ENCODE results near the gene NKX6-2.

Gene NKX6-2

DNA sequence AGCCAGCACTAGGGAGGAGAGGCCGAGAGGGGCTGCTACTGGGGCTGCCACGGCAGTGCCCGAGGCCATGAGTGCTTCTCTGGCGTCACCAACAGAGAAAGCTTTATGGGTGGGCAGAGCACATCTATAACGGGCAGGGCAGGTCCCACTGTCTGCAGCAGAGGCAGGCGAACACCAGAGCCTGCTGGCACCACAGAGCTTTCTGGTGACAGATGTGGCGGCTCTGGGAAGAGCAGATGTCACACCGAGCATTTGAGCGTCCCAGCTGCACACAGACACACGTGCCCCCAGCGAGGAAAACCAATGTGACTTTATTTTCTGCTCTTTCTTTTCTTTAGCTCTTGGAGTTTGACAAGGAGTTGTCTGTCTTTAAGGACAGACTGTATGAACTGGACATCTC, 20.5 kb downstream of the NKX6-2 start:
- Histone ChIP-seq H2BK120ac (ENCODE audit: low read depth, low read length) (no peak overlapping the region), H3K9ac (ENCODE audit: low read length) (no peak overlapping the region), H3K4me2 (ENCODE audit: low read length, poor library complexity, severe bottlenecking) (no peak overlapping the region), H2BK5ac (ENCODE audit: low read depth, low read length, poor library complexity, severe bottlenecking) (no peak overlapping the region), H2BK15ac (ENCODE audit: low read depth, poor library complexity, severe bottlenecking) (no peak overlapping the region), H3K4ac (ENCODE audit: low read depth in 1 of 2, low read length in 2 of 2) (no peak overlapping the region), H3K14ac (ENCODE audit: low read length in 2 of 2) (no peak overlapping the region), H3K18ac (ENCODE audit: low read depth in 1 of 2, low read length in 2 of 2) (no peak overlapping the region), H3K79me1 (replicated peaks; ENCODE audit: low read length, poor library complexity, severe bottlenecking) (no peaks in the 10 kb centered on the region), H3K23ac (ENCODE audit: low read length in 2 of 2) (no peak overlapping the region), H2BK12ac (ENCODE audit: low read length in 2 of 2) (no peak overlapping the region), H3K4me1 (ENCODE audit: control insufficient read depth, insufficient read depth, low read depth, low read length) (peaks cover 5% of the 10 kb centered on the region), H3K36me3 (ENCODE audit: control insufficient read depth in 1 of 2, insufficient read depth in 2 of 2, low read depth in 1 of 2, low read length in 2 of 2) (peaks cover 13 to 43% of the 10 kb centered on the region in 2 experiments), H3K4me3 (ENCODE audit: insufficient read depth in 1 of 2, low read depth in 1 of 2, low read length in 2 of 2) (no peak overlapping the region), H3K27me3 (ENCODE audit: control insufficient read depth in 1 of 2, insufficient read depth in 1 of 2, low read length in 2 of 2) (no peaks in the 10 kb centered on the region), H3K27ac (ENCODE audit: low read length, poor library complexity, severe bottlenecking) (no peak overlapping the region), H4K8ac (ENCODE audit: low read length) (no peak overlapping the region), H2AFZ (ENCODE audit: low read depth, low read length) (no peak overlapping the region), H3K9me3 (ENCODE audit: control insufficient read depth, low read length) (peaks cover 4% of the 10 kb centered on the region), H2AK5ac (ENCODE audit: low read length, severe bottlenecking) (no peak overlapping the region), H4K91ac (ENCODE audit: low read length) (no peak overlapping the region)
- DNase-seq, result no peak
- WGBS, result 92% methylated on average over 11 of the region's 11 CpGs

DNA sequence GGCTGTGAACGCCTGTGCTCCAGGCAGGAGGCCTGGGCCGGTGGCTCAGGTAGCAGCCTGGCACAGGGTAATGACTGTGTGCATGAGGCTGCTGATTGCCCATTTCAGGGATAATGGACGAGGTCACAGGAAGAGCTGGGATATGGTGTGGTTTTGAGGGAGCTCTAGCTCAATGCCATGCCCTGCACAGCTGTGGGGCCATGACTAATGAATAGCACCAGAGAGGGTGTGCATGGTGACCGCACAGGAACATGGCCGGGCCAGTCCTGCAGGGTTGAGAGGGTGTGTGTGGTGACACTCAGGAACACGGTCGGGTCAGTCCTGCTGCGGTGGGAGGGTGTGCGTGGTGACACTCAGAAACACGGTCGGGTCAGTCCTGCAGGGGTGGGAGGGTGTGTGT, 21.8 kb downstream of the NKX6-2 start:
- Histone ChIP-seq H4K91ac (ENCODE audit: low read length) (no peak overlapping the region), H2AK5ac (ENCODE audit: low read length, severe bottlenecking) (no peak overlapping the region), H3K9me3 (ENCODE audit: control insufficient read depth, low read length) (peaks cover 4% of the 10 kb centered on the region), H3K23ac (ENCODE audit: low read length in 2 of 2) (no peak overlapping the region), H3K4me2 (ENCODE audit: low read length, poor library complexity, severe bottlenecking) (no peak overlapping the region), H3K4me1 (ENCODE audit: control insufficient read depth, insufficient read depth, low read depth, low read length) (peaks cover 5% of the 10 kb centered on the region), H3K18ac (ENCODE audit: low read depth in 1 of 2, low read length in 2 of 2) (no peak overlapping the region), H3K14ac (ENCODE audit: low read length in 2 of 2) (no peak overlapping the region), H3K4me3 (ENCODE audit: insufficient read depth in 1 of 2, low read depth in 1 of 2, low read length in 2 of 2) (no peak overlapping the region), H3K79me1 (replicated peaks; ENCODE audit: low read length, poor library complexity, severe bottlenecking) (no peaks in the 10 kb centered on the region), H2BK15ac (ENCODE audit: low read depth, poor library complexity, severe bottlenecking) (no peak overlapping the region), H4K8ac (ENCODE audit: low read length) (no peak overlapping the region), H2BK12ac (ENCODE audit: low read length in 2 of 2) (no peak overlapping the region), H3K9ac (ENCODE audit: low read length) (no peak overlapping the region), H2BK120ac (ENCODE audit: low read depth, low read length) (no peak overlapping the region), H3K36me3 (ENCODE audit: control insufficient read depth in 1 of 2, insufficient read depth in 2 of 2, low read depth in 1 of 2, low read length in 2 of 2) (peaks cover 15 to 43% of the 10 kb centered on the region in 2 experiments), H3K27ac (ENCODE audit: low read length, poor library complexity, severe bottlenecking) (no peak overlapping the region), H3K4ac (ENCODE audit: low read depth in 1 of 2, low read length in 2 of 2) (no peak overlapping the region), H2AFZ (ENCODE audit: low read depth, low read length) (no peak overlapping the region), H2BK5ac (ENCODE audit: low read depth, low read length, poor library complexity, severe bottlenecking) (no peak overlapping the region), H3K27me3 (ENCODE audit: control insufficient read depth in 1 of 2, insufficient read depth in 1 of 2, low read length in 2 of 2) (no peaks in the 10 kb centered on the region)
- DNase-seq, result no peak
- 92% methylated on average over 11 of the region's 11 CpGs for WGBS

DNA sequence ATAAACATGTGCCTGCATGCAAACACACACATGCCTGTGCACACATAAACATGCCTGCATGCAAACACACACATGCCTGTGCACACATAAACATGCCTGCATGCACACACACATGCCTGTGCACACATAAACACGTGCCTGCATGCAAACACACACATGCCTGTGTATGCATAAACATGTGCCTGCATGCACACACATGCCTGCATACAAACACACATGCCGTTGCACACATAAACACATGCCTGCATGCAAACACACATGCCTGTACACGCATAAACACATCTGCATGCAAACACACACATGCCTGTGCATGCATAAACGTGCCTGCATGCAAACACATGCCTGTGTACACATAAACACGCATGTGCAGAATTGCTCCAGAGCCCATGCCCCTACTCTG, 22.4 kb downstream of the NKX6-2 start:
- no peak for DNase-seq
- no peak overlapping the region for H3K14ac ChIP-seq (ENCODE audit: low read length in 2 of 2)
- no peak overlapping the region for H2BK120ac ChIP-seq (ENCODE audit: low read depth, low read length)
- WGBS, result 95% methylated on average over 5 of the region's 5 CpGs
- no peaks in the 10 kb centered on the region for H3K79me1 ChIP-seq (replicated peaks; ENCODE audit: low read length, poor library complexity, severe bottlenecking)
- peaks cover 5% of the 10 kb centered on the region for H3K4me1 ChIP-seq (ENCODE audit: control insufficient read depth, insufficient read depth, low read depth, low read length)
- no peak overlapping the region for H2BK15ac ChIP-seq (ENCODE audit: low read depth, poor library complexity, severe bottlenecking)
- peaks cover 13 to 44% of the 10 kb centered on the region in 2 experiments for H3K36me3 ChIP-seq (ENCODE audit: control insufficient read depth in 1 of 2, insufficient read depth in 2 of 2, low read depth in 1 of 2, low read length in 2 of 2)
- no peak overlapping the region for H3K18ac ChIP-seq (ENCODE audit: low read depth in 1 of 2, low read length in 2 of 2)
- H4K91ac ChIP-seq (ENCODE audit: low read length), result no peak overlapping the region
- no peak overlapping the region for H4K8ac ChIP-seq (ENCODE audit: low read length)
- H3K4me3 ChIP-seq (ENCODE audit: insufficient read depth in 1 of 2, low read depth in 1 of 2, low read length in 2 of 2), result no peak overlapping the region
- H3K27ac ChIP-seq (ENCODE audit: low read length, poor library complexity, severe bottlenecking), result no peak overlapping the region
- no peak overlapping the region for H2BK12ac ChIP-seq (ENCODE audit: low read length in 2 of 2)
- H3K23ac ChIP-seq (ENCODE audit: low read length in 2 of 2), result no peak overlapping the region
- no peak overlapping the region for H3K4me2 ChIP-seq (ENCODE audit: low read length, poor library complexity, severe bottlenecking)
- no peak overlapping the region for H3K9ac ChIP-seq (ENCODE audit: low read length)
- no peaks in the 10 kb centered on the region for H3K27me3 ChIP-seq (ENCODE audit: control insufficient read depth in 1 of 2, insufficient read depth in 1 of 2, low read length in 2 of 2)
- H3K9me3 ChIP-seq (ENCODE audit: control insufficient read depth, low read length), result peaks cover 4% of the 10 kb centered on the region
- H3K4ac ChIP-seq (ENCODE audit: low read depth in 1 of 2, low read length in 2 of 2), result no peak overlapping the region
- H2AFZ ChIP-seq (ENCODE audit: low read depth, low read length), result no peak overlapping the region
- no peak overlapping the region for H2BK5ac ChIP-seq (ENCODE audit: low read depth, low read length, poor library complexity, severe bottlenecking)
- H2AK5ac ChIP-seq (ENCODE audit: low read length, severe bottlenecking), result no peak overlapping the region

DNA sequence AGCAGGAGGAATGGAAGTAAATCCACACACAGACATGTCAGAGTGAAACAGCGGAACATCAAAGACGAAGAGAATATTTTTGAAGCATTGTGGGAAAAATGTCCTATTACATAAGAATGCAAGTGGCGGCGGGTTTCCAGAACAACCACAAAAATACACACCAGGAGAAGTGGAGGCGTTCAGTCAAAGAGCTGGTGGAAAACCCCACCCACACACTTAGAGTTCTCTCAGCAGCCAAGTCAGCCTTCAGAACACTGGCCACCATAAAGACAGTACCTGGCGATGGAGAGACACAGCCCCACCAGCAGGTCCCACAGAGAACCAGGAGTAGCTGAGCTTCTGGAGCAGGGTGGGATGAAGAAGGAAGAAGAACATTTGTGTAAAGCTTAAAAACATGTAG, 23.7 kb downstream of the NKX6-2 start:
- peaks cover 5% of the 10 kb centered on the region for H3K4me1 ChIP-seq (ENCODE audit: control insufficient read depth, insufficient read depth, low read depth, low read length)
- no peak overlapping the region for H2AK5ac ChIP-seq (ENCODE audit: low read length, severe bottlenecking)
- H3K79me1 ChIP-seq (replicated peaks; ENCODE audit: low read length, poor library complexity, severe bottlenecking), result no peaks in the 10 kb centered on the region
- peaks cover 4% of the 10 kb centered on the region for H3K9me3 ChIP-seq (ENCODE audit: control insufficient read depth, low read length)
- H3K27me3 ChIP-seq (ENCODE audit: control insufficient read depth in 1 of 2, insufficient read depth in 1 of 2, low read length in 2 of 2), result no peaks in the 10 kb centered on the region
- no peak overlapping the region for H3K18ac ChIP-seq (ENCODE audit: low read depth in 1 of 2, low read length in 2 of 2)
- H2BK5ac ChIP-seq (ENCODE audit: low read depth, low read length, poor library complexity, severe bottlenecking), result no peak overlapping the region
- no peak overlapping the region for H2BK15ac ChIP-seq (ENCODE audit: low read depth, poor library complexity, severe bottlenecking)
- no peak overlapping the region for H3K9ac ChIP-seq (ENCODE audit: low read length)
- H2AFZ ChIP-seq (ENCODE audit: low read depth, low read length), result no peak overlapping the region
- H2BK12ac ChIP-seq (ENCODE audit: low read length in 2 of 2), result no peak overlapping the region
- H3K36me3 ChIP-seq (ENCODE audit: control insufficient read depth in 1 of 2, insufficient read depth in 2 of 2, low read depth in 1 of 2, low read length in 2 of 2), result peaks cover 14 to 45% of the 10 kb centered on the region in 2 experiments
- no peak overlapping the region for H3K14ac ChIP-seq (ENCODE audit: low read length in 2 of 2)
- no peak overlapping the region for H3K27ac ChIP-seq (ENCODE audit: low read length, poor library complexity, severe bottlenecking)
- DNase-seq, result no peak
- WGBS, result 79% methylated on average over 6 of the region's 6 CpGs
- no peak overlapping the region for H2BK120ac ChIP-seq (ENCODE audit: low read depth, low read length)
- no peak overlapping the region for H4K91ac ChIP-seq (ENCODE audit: low read length)
- H3K23ac ChIP-seq (ENCODE audit: low read length in 2 of 2), result no peak overlapping the region
- H3K4me2 ChIP-seq (ENCODE audit: low read length, poor library complexity, severe bottlenecking), result no peak overlapping the region
- H4K8ac ChIP-seq (ENCODE audit: low read length), result no peak overlapping the region
- H3K4me3 ChIP-seq (ENCODE audit: insufficient read depth in 1 of 2, low read depth in 1 of 2, low read length in 2 of 2), result no peak overlapping the region
- H3K4ac ChIP-seq (ENCODE audit: low read depth in 1 of 2, low read length in 2 of 2), result no peak overlapping the region

All from mesenchymal stem cell (in vitro differentiated cells and primary cell).